Fibroblast of lung (primary cell): ENCODE measurements around the gene LTC4S. TPM values are rescaled to one million over a fixed set of nuclear protein-coding genes. Genes with fewer than 3 reads are reported as not detected.
A peak's percentile ranks its signal among the peaks of the same experiment; 100 is the strongest.

Experiments used
- DNase-seq, 2 donors: peaks; one replicate each; pipeline versions ENCODE4 v3.0.0 to v3.0.0-alpha.2; 2010; ENCODE audit warnings: low read depth in 2 of 2
- H2AFZ ChIP-seq: 2 replicates; pipeline ENCODE4 v1.5.1; 2012; ENCODE audit warnings: low read length, control low read depth, inconsistent platforms
- H3K27ac ChIP-seq: 2 replicates; pipeline ENCODE4 v1.5.1; 2011; ENCODE audit warnings: low read length, control low read depth; ENCODE audit not compliant: insufficient read depth
- H3K27me3 ChIP-seq: 2 replicates; pipeline ENCODE4 v1.5.1; 2011; ENCODE audit warnings: mild to moderate bottlenecking, low read length; ENCODE audit not compliant: control insufficient read depth, insufficient read depth
- H3K36me3 ChIP-seq: 2 replicates; pipeline ENCODE4 v1.5.1; 2011; ENCODE audit warnings: low read length; ENCODE audit not compliant: control insufficient read depth, insufficient read depth
- H3K4me1 ChIP-seq: 2 replicates; pipeline ENCODE4 v1.5.1; 2011; ENCODE audit warnings: low read length; ENCODE audit not compliant: control insufficient read depth, insufficient read depth; ENCODE audit errors: extremely low read depth
- H3K4me2 ChIP-seq: 2 replicates; pipeline ENCODE4 v1.5.1; 2011; ENCODE audit warnings: low read length, control low read depth; ENCODE audit not compliant: insufficient read depth; ENCODE audit errors: extremely low read depth
- H3K4me3 ChIP-seq, 4 experiments: fragments of 200-600 bp in 1 of 4; sonication (generic) in 1 of 4; replicated peaks in 1 of 4; 2 replicates each; pipeline ENCODE4 v1.5.1; 2011 to 2016; ENCODE audit warnings: low read length in 4 of 4, low read depth in 3 of 4, mild to moderate bottlenecking in 3 of 4, control low read depth in 2 of 4, inconsistent platforms in 1 of 4, mixed read lengths in 1 of 4; ENCODE audit not compliant: insufficient read depth in 1 of 4; ENCODE audit errors: control extremely low read depth in 1 of 4
- H3K79me2 ChIP-seq: 2 replicates; pipeline ENCODE4 v1.5.1; 2012; ENCODE audit warnings: mild to moderate bottlenecking, low read length, inconsistent platforms; ENCODE audit not compliant: control insufficient read depth, insufficient read depth
- H3K9ac ChIP-seq: 2 replicates; pipeline ENCODE4 v1.5.1; 2011; ENCODE audit warnings: mild to moderate bottlenecking, low read length, control low read depth; ENCODE audit not compliant: insufficient read depth
- H3K9me3 ChIP-seq: 2 replicates; pipeline ENCODE4 v1.5.1; 2012; ENCODE audit warnings: low read depth, low read length; ENCODE audit not compliant: control insufficient read depth, insufficient read depth
- H4K20me1 ChIP-seq: 2 replicates; pipeline ENCODE4 v1.5.1; 2011; ENCODE audit warnings: low read length; ENCODE audit not compliant: control insufficient read depth, insufficient read depth; ENCODE audit errors: extremely low read depth
- CTCF ChIP-seq, 2 donors: IDR thresholded peaks in 1 of 2; conservative IDR thresholded peaks in 1 of 2; 1 replicate in 1 of 2; 2 replicates in 1 of 2; pipeline ENCODE4 v1.5.1; 2011 to 2012; ENCODE audit warnings: low read length in 2 of 2, control low read depth in 1 of 2, inconsistent platforms in 1 of 2, low read depth in 1 of 2, mild to moderate bottlenecking in 1 of 2
- EZH2 ChIP-seq: IDR thresholded peaks from 2 replicates; pipeline ENCODE4 v1.5.1; 2012; ENCODE audit warnings: low read length, control low read depth, mild to moderate bottlenecking; ENCODE audit errors: missing control alignments
- polyA plus RNA-seq, 2 donors: library from polyadenylated mRNA; depleted of rRNA in 1 of 2; stranded (reverse) in 1 of 2; unstranded in 1 of 2; fragments of >200 nt; gene quantifications; 2 replicates each; pipeline ENCODE4 v1.2.1, GENCODE V29; 2011 to 2012; ENCODE audit warnings: missing spikeins in 1 of 2
- total RNA-seq: library from RNA; depleted of rRNA; stranded (reverse); fragments of >200 nt; gene quantifications from 2 replicates; pipeline ENCODE4 v1.2.1, GENCODE V29; 2014

LTC4S gene
- total and polyA plus RNA-seq, 2 donors (not counting 1 experiment from before 2014, with no cell fraction given), result 0.32 to 0.83 TPM

- Histone ChIP-seq H4K20me1 (no peaks in the 10 kb centered on the region), H3K27ac (no peak overlapping the region), H3K4me2 (no peak overlapping the region), H3K9ac (no peak overlapping the region), H3K36me3 (peaks cover 6% of the 10 kb centered on the region), H3K27me3 (no peaks in the 10 kb centered on the region), H3K9me3 (no peaks in the 10 kb centered on the region), H2AFZ (no peak overlapping the region), H3K4me3 (no peak overlapping the region), H3K79me2 (no peaks in the 10 kb centered on the region), H3K4me1 (peaks cover 22% of the 10 kb centered on the region)
- no peak for DNase-seq
- TF ChIP-seq CTCF (conservative IDR thresholded peaks at IDR 0.05 in 1 of 2, IDR thresholded peaks at IDR 0.05 in 1 of 2; ENCODE audit: low read depth in 1 of 2, low read length in 2 of 2), result no peak
- no peak for TF ChIP-seq EZH2
Observed at GRCh38 chr5:179815491-179816249, 21.9 kb downstream of the LTC4S start.

GRCh38 chr5:179816401-179816795 lies 22.6 kb downstream of the LTC4S start:
- no peak for DNase-seq
- Histone ChIP-seq H3K4me2 (peak overlapping the region; percentile 51), H3K27ac (no peak overlapping the region), H3K9ac (peak overlapping the region; percentile 51), H3K9me3 (no peaks in the 10 kb centered on the region), H3K36me3 (peaks cover 6% of the 10 kb centered on the region), H3K4me1 (peaks cover 22% of the 10 kb centered on the region), H2AFZ (no peak overlapping the region), H3K79me2 (peaks cover 7% of the 10 kb centered on the region), H3K4me3 (peak overlapping the region in 1 of 4 experiments; percentile 50), H3K27me3 (no peaks in the 10 kb centered on the region), H4K20me1 (no peaks in the 10 kb centered on the region)
- no peak for TF ChIP-seq EZH2
- TF ChIP-seq CTCF (conservative IDR thresholded peaks at IDR 0.05 in 1 of 2, IDR thresholded peaks at IDR 0.05 in 1 of 2; ENCODE audit: low read depth in 1 of 2, low read length in 2 of 2), result no peak

GRCh38 chr5:179816796-179817469 lies 23.1 kb downstream of the LTC4S start:
- H3K4me1 ChIP-seq, result peaks cover 22% of the 10 kb centered on the region
- peaks cover 6% of the 10 kb centered on the region for H3K36me3 ChIP-seq
- H2AFZ ChIP-seq, result peak overlapping the region; percentile 23
- H3K79me2 ChIP-seq, result peaks cover 12% of the 10 kb centered on the region
- no peaks in the 10 kb centered on the region for H3K9me3 ChIP-seq
- peak overlapping the region in 2 of 4 experiments; percentile 9 to 50 for H3K4me3 ChIP-seq
- peak overlapping the region; percentile 51 for H3K9ac ChIP-seq
- no peak for TF ChIP-seq CTCF (conservative IDR thresholded peaks at IDR 0.05 in 1 of 2, IDR thresholded peaks at IDR 0.05 in 1 of 2; ENCODE audit: low read depth in 1 of 2, low read length in 2 of 2)
- no peak for TF ChIP-seq EZH2
- H3K27ac ChIP-seq, result peak overlapping the region; percentile 27
- peak overlapping the region; percentile 51 for H3K4me2 ChIP-seq
- no peak for DNase-seq
- no peaks in the 10 kb centered on the region for H3K27me3 ChIP-seq
- peaks cover 2% of the 10 kb centered on the region for H4K20me1 ChIP-seq
